CD4-positive, alpha-beta memory T cell (primary cell): Measurements from ENCODE around the gene CFLAR. TPM values are rescaled to one million over a fixed set of nuclear protein-coding genes. Genes with fewer than 3 reads are reported as not detected.

Source experiments
- CTCF ChIA-PET: fragments of 350-600 bp; sonication (Branson Sonifier 250); formaldehyde crosslinking; loops from one replicate; lab custom pipeline; 2021; ENCODE audit warnings: inconsistent platforms; ENCODE audit not compliant: partially characterized antibody; lab: Charles Lee
- POLR2A ChIA-PET: fragments of 350-600 bp; sonication (Branson Sonifier 250); formaldehyde crosslinking; loops from one replicate; lab custom pipeline; 2021; ENCODE audit not compliant: partially characterized antibody; lab: Charles Lee
- DNase-seq, 5 donors: peaks; one replicate each; pipeline versions ENCODE4 v3.0.0 to v3.0.0-alpha.2; 2020 to 2022; ENCODE audit warnings: mixed read lengths in 1 of 5
- H3K27ac ChIP-seq: one replicate; pipeline ENCODE4 v1.7.0; 2013; ENCODE audit warnings: low read depth, low read length
- H3K27me3 ChIP-seq: 2 replicates; pipeline ENCODE4 v1.7.0; 2013; ENCODE audit warnings: mild to moderate bottlenecking, low read length, moderate library complexity; ENCODE audit not compliant: insufficient read depth
- H3K36me3 ChIP-seq: 2 replicates; pipeline ENCODE4 v1.7.0; 2013; ENCODE audit warnings: mild to moderate bottlenecking, low read length, moderate library complexity; ENCODE audit not compliant: insufficient read depth
- H3K4me1 ChIP-seq: 2 replicates; pipeline ENCODE4 v1.7.0; 2013; ENCODE audit warnings: mild to moderate bottlenecking, low read length, moderate library complexity; ENCODE audit not compliant: insufficient read depth
- H3K4me3 ChIP-seq, 2 donors: one replicate each; pipeline ENCODE4 v1.7.0; 2013; ENCODE audit warnings: low read length in 2 of 2, mild to moderate bottlenecking in 1 of 2
- H3K9me3 ChIP-seq, 2 donors: one replicate each; pipeline ENCODE4 v1.7.0; 2013; ENCODE audit warnings: low read length in 2 of 2, control low read depth in 1 of 2; ENCODE audit not compliant: control insufficient read depth in 1 of 2
- H3K27ac Mint-ChIP-seq, 7 donors: one replicate each; pipeline ENCODE4 v1.8.0; 2020 to 2021; ENCODE audit warnings: mixed read lengths in 7 of 7, mild to moderate bottlenecking in 6 of 7, inconsistent platforms in 3 of 7, moderate library complexity in 3 of 7
- H3K27me3 Mint-ChIP-seq, 2 donors: one replicate each; pipeline ENCODE4 v1.8.0; 2020 to 2021; ENCODE audit warnings: mixed read lengths in 2 of 2
- H3K36me3 Mint-ChIP-seq, 2 donors: one replicate each; pipeline ENCODE4 v1.8.0; 2020 to 2021; ENCODE audit warnings: mixed read lengths in 2 of 2, inconsistent platforms in 1 of 2, mild to moderate bottlenecking in 1 of 2
- H3K4me1 Mint-ChIP-seq, 4 donors: one replicate each; pipeline ENCODE4 v1.8.0; 2020 to 2021; ENCODE audit warnings: mixed read lengths in 4 of 4, mild to moderate bottlenecking in 1 of 4
- H3K4me3 Mint-ChIP-seq, 8 donors: one replicate each; pipeline ENCODE4 v1.8.0; 2020 to 2021; ENCODE audit warnings: mixed read lengths in 8 of 8, mild to moderate bottlenecking in 7 of 8, moderate library complexity in 6 of 8, inconsistent platforms in 3 of 8
- H3K9me3 Mint-ChIP-seq, 8 donors: one replicate each; pipeline ENCODE4 v1.8.0; 2020 to 2021; ENCODE audit warnings: mixed read lengths in 8 of 8, mild to moderate bottlenecking in 5 of 8, inconsistent platforms in 3 of 8, moderate library complexity in 1 of 8
- intact Hi-C: fragments of 100-400 bp; cut with micrococcal nuclease; formaldehyde crosslinking; loops from one replicate; pipeline ENCODE4 v1.15.1; 2023
- polyA plus RNA-seq, 2 donors: library from polyadenylated mRNA; unstranded; fragments of 300-500 nt; fragmentation: Illumina TruSeq; gene quantifications; one replicate each; pipeline ENCODE4 v1.2.3, GENCODE V29; 2021
- total RNA-seq, 2 experiments: library from RNA; stranded (reverse); gene quantifications; one replicate each; pipeline ENCODE4 v1.2.3, GENCODE V29; 2021

Gene CFLAR
- total and polyA plus RNA-seq, 4 experiments from 2014 or later: 127 to 235 (median 188) TPM

DNA sequence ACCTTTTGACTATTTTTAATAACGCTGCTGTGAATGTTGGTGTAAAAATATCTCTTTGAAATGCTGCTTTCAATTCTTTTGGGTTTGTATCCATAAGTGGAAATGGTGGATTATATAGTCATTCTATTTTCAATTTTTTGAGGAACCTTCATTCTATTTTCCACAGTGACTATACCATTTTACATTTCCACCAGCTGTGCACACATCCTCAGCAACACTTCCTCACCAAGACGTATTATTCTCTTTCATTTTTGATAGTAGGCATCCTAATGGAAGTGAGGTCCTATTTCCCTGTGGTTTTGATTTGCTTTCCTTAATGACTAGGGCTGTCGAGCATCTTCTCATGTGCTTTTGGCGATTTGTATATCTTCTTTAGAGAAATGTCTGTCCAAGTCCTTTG lies 81.8 kb downstream of the CFLAR start:
- Mint-ChIP-seq H3K27ac (peak overlapping the region in 2 of 7 donors; percentile 3 to 67), H3K4me3 (no peak overlapping the region), H3K9me3 (no peaks in the 10 kb centered on the region), H3K27me3 (no peaks in the 10 kb centered on the region), H3K4me1 (peaks cover 29 to 52% (median 37%) of the 10 kb centered on the region in 4 donors), H3K36me3 (peaks cover 56 to 57% of the 10 kb centered on the region in 2 donors)
- no peak for DNase-seq
- POLR2A ChIA-PET: no interaction called here
- CTCF ChIA-PET: interaction anchor here (0.7 to 8.0 kb wide), 2 partner anchors 35 to 77 kb away, joined by 3 to 125 read pairs; no protein-coding TSS in a partner anchor
- H3K4me3 ChIP-seq: no peak overlapping the region
- H3K9me3 ChIP-seq: no peaks in the 10 kb centered on the region
- H3K27ac ChIP-seq: no peak overlapping the region
- H3K36me3 ChIP-seq: peaks cover 16% of the 10 kb centered on the region
- H3K4me1 ChIP-seq: peaks cover 41% of the 10 kb centered on the region
- H3K27me3 ChIP-seq: no peaks in the 10 kb centered on the region
- intact Hi-C loops: no loop called here

DNA sequence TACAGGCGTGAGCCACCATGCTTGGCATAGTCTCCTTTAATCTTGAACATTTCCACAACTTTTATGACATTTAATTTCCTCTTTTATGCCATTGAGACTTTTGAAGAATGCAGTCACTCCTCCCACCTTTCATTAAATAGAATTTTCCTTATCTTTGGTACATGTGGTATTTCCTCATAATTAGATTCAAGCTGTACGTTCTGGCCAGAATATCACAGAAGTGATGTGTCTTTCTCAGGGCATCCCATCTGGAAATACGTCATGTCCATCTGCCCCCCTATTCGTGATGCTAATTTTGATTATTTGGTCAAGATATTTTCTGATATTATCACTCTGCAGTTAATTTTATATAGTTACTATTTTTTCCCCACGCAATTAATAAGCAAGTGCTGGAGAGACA lies 83.9 kb downstream of the CFLAR start:
- ChIA-PET CTCF (interaction anchor here (1.3 kb wide), 1 partner anchor 17 kb away, joined by 7 read pairs; the partner anchor contains the start of gene CASP10), POLR2A (no interaction called here)
- peak overlapping the region in 5 of 7 donors; percentile 1 to 66 (median 63) for H3K27ac Mint-ChIP-seq
- Histone ChIP-seq H3K27me3 (no peaks in the 10 kb centered on the region), H3K4me1 (peaks cover 28% of the 10 kb centered on the region), H3K9me3 (no peaks in the 10 kb centered on the region), H3K27ac (no peak overlapping the region), H3K4me3 (no peak overlapping the region), H3K36me3 (peaks cover 21% of the 10 kb centered on the region)
- no peak for DNase-seq
- H3K9me3 Mint-ChIP-seq: no peaks in the 10 kb centered on the region
- peaks cover 50 to 51% of the 10 kb centered on the region in 2 donors for H3K36me3 Mint-ChIP-seq
- H3K4me3 Mint-ChIP-seq: no peak overlapping the region
- H3K27me3 Mint-ChIP-seq: no peaks in the 10 kb centered on the region
- H3K4me1 Mint-ChIP-seq: peaks cover 18 to 37% (median 28%) of the 10 kb centered on the region in 4 donors
- intact Hi-C loops: no loop called here

DNA sequence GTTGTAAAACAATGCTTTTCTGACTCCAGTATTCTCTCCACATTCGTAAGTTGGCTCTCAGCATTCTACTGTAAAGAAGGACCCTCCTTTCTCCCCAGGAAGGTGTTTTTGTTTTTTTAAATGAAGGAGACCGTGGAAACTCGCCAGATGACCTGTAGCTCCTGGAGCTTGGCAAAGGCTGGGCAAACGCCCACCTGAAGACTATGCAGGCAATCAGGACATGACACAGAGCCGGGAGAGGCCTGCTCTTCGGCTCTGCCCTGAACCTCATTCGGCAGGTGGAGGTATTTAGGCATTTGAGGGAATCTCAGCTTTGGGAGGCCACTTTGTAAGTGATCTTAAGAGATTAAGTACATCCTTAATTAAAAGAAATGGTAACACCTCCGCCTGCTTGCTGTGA lies 84.4 kb downstream of the CFLAR start:
- Mint-ChIP-seq H3K4me1 (peaks cover 17 to 33% (median 27%) of the 10 kb centered on the region in 4 donors), H3K27me3 (no peaks in the 10 kb centered on the region), H3K9me3 (no peaks in the 10 kb centered on the region), H3K36me3 (peaks cover 47 to 48% of the 10 kb centered on the region in 2 donors), H3K4me3 (no peak overlapping the region), H3K27ac (peak overlapping the region in 6 of 7 donors; percentile 1 to 66 (median 57))
- intact Hi-C loops: no loop called here
- no peak for DNase-seq
- peaks cover 20% of the 10 kb centered on the region for H3K36me3 ChIP-seq
- ChIA-PET CTCF (interaction anchor here (1.2 to 1.3 kb wide), 3 partner anchors 18 to 32 kb away, joined by 3 to 7 read pairs (median 3); partner anchors contain the start of gene CASP10), POLR2A (interaction anchor here (1.0 to 1.4 kb wide), 2 partner anchors 12 to 32 kb away, joined by 5 read pairs; no protein-coding TSS in a partner anchor)
- H3K4me3 ChIP-seq: no peak overlapping the region
- no peaks in the 10 kb centered on the region for H3K27me3 ChIP-seq
- H3K4me1 ChIP-seq: peaks cover 29% of the 10 kb centered on the region
- no peak overlapping the region for H3K27ac ChIP-seq
- H3K9me3 ChIP-seq: no peaks in the 10 kb centered on the region

DNA sequence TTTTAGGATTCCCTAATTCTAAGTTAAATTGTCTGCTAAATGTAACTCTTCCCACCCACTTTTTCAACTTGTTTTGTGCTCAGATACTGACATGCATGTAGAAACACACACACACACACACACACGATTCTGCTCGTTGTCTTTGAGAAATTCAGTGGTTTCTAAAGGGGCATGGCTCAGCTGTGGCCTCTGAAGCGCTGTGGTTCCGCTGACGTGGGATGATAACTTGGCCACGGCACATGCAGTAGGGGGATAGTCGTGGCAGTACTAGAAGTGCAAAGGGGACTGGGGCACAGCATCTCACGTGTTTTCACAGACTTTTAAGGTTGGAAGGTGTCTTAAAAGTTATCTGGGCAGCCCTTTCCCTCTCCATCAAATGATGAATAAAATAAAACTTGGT lies 85.4 kb downstream of the CFLAR start:
- Mint-ChIP-seq H3K36me3 (peaks cover 42% of the 10 kb centered on the region in 2 donors), H3K4me3 (no peak overlapping the region), H3K27ac (peak overlapping the region in 3 of 7 donors; percentile 39 to 69 (median 64)), H3K4me1 (peaks cover 16 to 27% (median 21%) of the 10 kb centered on the region in 4 donors), H3K27me3 (no peaks in the 10 kb centered on the region), H3K9me3 (no peaks in the 10 kb centered on the region)
- Histone ChIP-seq H3K4me1 (peaks cover 20% of the 10 kb centered on the region), H3K27me3 (no peaks in the 10 kb centered on the region), H3K27ac (no peak overlapping the region), H3K9me3 (no peaks in the 10 kb centered on the region), H3K36me3 (peaks cover 10% of the 10 kb centered on the region), H3K4me3 (no peak overlapping the region)
- intact Hi-C loops: no loop called here
- no peak for DNase-seq
- POLR2A ChIA-PET: interaction anchor here (1.0 to 1.8 kb wide), 4 partner anchors 9 to 31 kb away, joined by 3 to 6 read pairs (median 5); partner anchors contain the start of gene CASP10
- CTCF ChIA-PET: interaction anchor here (1.2 to 1.3 kb wide), 2 partner anchors 24 to 31 kb away, joined by 3 read pairs; no protein-coding TSS in a partner anchor

DNA sequence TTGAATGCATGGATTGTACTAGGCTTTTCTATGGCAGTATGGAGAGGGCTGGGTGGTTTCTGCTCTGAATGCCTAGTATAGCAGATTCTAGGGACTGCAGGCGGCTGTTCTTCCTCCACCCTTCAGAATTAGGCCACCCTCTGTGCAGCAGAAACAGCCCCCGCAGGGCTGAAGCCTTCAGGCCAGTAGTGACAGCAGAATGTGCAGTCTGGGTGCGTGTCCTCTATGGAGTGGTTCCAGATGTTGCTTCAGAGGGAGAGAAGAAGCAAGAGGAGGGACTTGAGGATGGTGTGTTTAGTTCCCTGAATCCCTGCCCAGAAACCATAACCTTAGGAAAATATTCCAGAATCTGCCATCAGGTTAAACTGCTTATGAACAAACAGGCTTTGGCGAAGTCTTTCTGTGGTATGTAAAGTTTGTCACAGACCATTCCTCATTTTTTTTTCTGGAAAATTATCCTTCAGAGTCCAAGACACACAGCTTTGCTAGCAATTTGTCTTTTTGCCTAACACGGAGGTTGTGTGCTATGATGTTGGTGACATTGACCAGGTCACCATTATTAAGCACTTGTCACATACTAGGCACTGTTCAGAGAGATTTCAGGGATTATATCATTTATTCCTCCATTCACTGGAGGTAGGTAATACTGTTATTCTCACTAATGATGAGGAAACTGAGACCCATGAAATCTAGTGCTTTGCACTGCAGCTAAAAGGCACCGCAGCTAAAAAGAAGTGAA lies 88.1 kb downstream of the CFLAR start:
- no peak for DNase-seq
- Histone ChIP-seq H3K27me3 (no peaks in the 10 kb centered on the region), H3K4me3 (no peak overlapping the region), H3K27ac (no peak overlapping the region), H3K9me3 (no peaks in the 10 kb centered on the region), H3K36me3 (peaks cover 12% of the 10 kb centered on the region), H3K4me1 (peaks cover 13% of the 10 kb centered on the region)
- no peak overlapping the region for H3K4me3 Mint-ChIP-seq
- POLR2A ChIA-PET: interaction anchor here (1.4 kb wide), 1 partner anchor 8 kb away, joined by 3 read pairs; no protein-coding TSS in a partner anchor
- H3K27ac Mint-ChIP-seq: peak overlapping the region in 1 of 7 donors; percentile 59
- H3K4me1 Mint-ChIP-seq: peaks cover 14 to 25% (median 18%) of the 10 kb centered on the region in 4 donors
- H3K9me3 Mint-ChIP-seq: no peaks in the 10 kb centered on the region
- intact Hi-C loops: no loop called here
- CTCF ChIA-PET: interaction anchor here (0.9 to 3.1 kb wide), 4 partner anchors 8 to 28 kb away, joined by 3 to 11 read pairs (median 4); partner anchors contain the start of gene CASP10
- peaks cover 37 to 38% of the 10 kb centered on the region in 2 donors for H3K36me3 Mint-ChIP-seq
- H3K27me3 Mint-ChIP-seq: no peaks in the 10 kb centered on the region

DNA sequence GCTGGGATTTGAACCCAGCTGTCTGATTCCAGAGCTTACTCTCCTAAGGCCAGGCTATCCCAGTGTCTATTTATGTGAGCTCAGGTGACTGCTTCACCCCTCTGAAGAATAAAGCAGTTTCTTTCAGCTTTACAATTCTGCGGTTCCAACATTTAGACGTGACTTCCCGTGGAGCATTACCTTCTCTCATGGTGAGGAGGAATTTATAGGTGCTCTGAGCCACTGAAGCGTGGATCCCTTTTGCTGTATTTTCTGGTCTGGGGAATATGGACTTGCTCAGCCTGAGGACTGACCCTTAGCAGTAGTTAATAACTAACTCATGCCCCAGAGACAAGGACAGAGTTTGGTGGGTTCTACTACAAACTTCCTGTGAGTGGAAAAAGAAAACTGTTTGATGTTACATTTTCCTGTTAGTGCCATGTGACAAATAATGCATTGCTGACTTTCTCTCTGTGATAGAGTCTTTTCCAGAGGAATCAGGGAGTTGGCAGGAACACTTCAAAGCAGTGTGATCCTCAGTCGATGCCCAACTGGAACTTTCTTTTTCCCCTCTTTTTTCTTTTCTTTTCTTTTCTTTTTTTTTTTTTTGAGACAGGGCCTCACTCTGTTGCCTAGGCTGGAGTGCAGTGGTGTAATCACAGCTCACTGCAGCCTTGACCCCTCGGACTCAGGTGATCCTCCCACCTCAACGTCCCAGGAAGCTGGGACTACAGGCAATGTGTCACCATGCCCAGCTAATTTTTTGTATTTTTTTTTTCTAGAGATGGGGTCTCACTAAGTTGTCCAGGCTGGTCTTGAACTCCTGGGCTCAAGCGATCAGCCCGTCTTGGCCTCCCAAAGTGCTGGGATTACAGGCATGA lies 88.9 kb downstream of the CFLAR start:
- intact Hi-C loops: no loop called here
- peaks cover 19% of the 10 kb centered on the region for H3K36me3 ChIP-seq
- POLR2A ChIA-PET: interaction anchor here (1.4 kb wide), 1 partner anchor 9 kb away, joined by 3 read pairs; no protein-coding TSS in a partner anchor

More for the DNA sequence above, 88.9 kb downstream of the CFLAR start:
- Histone ChIP-seq H3K4me1 (peaks cover 17% of the 10 kb centered on the region), H3K27ac (no peak overlapping the region), H3K27me3 (no peaks in the 10 kb centered on the region), H3K9me3 (no peaks in the 10 kb centered on the region), H3K4me3 (no peak overlapping the region)
- peaks cover 41 to 42% of the 10 kb centered on the region in 2 donors for H3K36me3 Mint-ChIP-seq
- CTCF ChIA-PET: interaction anchor here (0.9 to 3.1 kb wide), 3 partner anchors 9 to 28 kb away, joined by 3 to 11 read pairs (median 4); partner anchors contain the start of gene CASP10
- no peaks in the 10 kb centered on the region for H3K27me3 Mint-ChIP-seq
- no peak for DNase-seq
- peaks cover 13 to 27% (median 22%) of the 10 kb centered on the region in 4 donors for H3K4me1 Mint-ChIP-seq
- no peak overlapping the region for H3K4me3 Mint-ChIP-seq
- H3K27ac Mint-ChIP-seq: peak overlapping the region in 5 of 7 donors; percentile 10 to 70 (median 47)
- no peaks in the 10 kb centered on the region for H3K9me3 Mint-ChIP-seq
